CD4-positive, alpha-beta T cell (primary cell): ENCODE data around the gene ZNF487. TPM values are rescaled to one million over a fixed set of nuclear protein-coding genes. Genes with fewer than 3 reads are reported as not detected.

Experiments used
- ATAC-seq: fragments of 200-7000 bp; cut with Tn5 transposase; one replicate; pipeline ENCODE4 v1.10.0; 2022; ENCODE audit warnings: mild to moderate bottlenecking; ENCODE audit not compliant: poor library complexity
- CTCF ChIA-PET: fragments of 350-600 bp; sonication (Branson Sonifier 250); formaldehyde crosslinking; loops from one replicate; lab custom pipeline; 2021; ENCODE audit warnings: antibody characterized with exemption, inconsistent platforms; lab: Charles Lee
- POLR2A ChIA-PET: fragments of 350-600 bp; sonication (Branson Sonifier 250); formaldehyde crosslinking; loops from one replicate; lab custom pipeline; 2021; ENCODE audit warnings: antibody characterized with exemption, inconsistent platforms; lab: Charles Lee
- DNase-seq, 14 experiments: peaks; one replicate each; pipeline ENCODE4 v3.0.0-alpha.2; 2013 to 2020; ENCODE audit warnings: mixed read lengths in 2 of 14
- H3K27ac ChIP-seq, 2 donors: one replicate each; pipeline versions ENCODE4 v1.5.1 to v1.7.0; 2013; ENCODE audit warnings: low read length in 2 of 2, low read depth in 1 of 2, mild to moderate bottlenecking in 1 of 2
- H3K27me3 ChIP-seq, 2 experiments: 1 replicate in 1 of 2; 2 replicates in 1 of 2; pipeline versions ENCODE4 v1.6.1 to v1.7.0; 2013; ENCODE audit warnings: low read length in 2 of 2, control low read depth in 1 of 2, mild to moderate bottlenecking in 1 of 2, moderate library complexity in 1 of 2; ENCODE audit not compliant: insufficient read depth in 2 of 2, control insufficient read depth in 1 of 2
- H3K36me3 ChIP-seq: one replicate; pipeline ENCODE4 v1.6.1; 2013; ENCODE audit warnings: low read length, control low read depth; ENCODE audit not compliant: insufficient read depth
- H3K4me1 ChIP-seq: one replicate; pipeline ENCODE4 v1.6.1; 2013; ENCODE audit warnings: low read length, control low read depth; ENCODE audit not compliant: insufficient read depth
- H3K4me3 ChIP-seq: one replicate; pipeline ENCODE4 v1.5.1; 2013; ENCODE audit warnings: mild to moderate bottlenecking, low read length, moderate library complexity
- H3K9me3 ChIP-seq, 2 experiments: 1 replicate in 1 of 2; 2 replicates in 1 of 2; pipeline versions ENCODE4 v1.6.1 to v1.7.0; 2013; ENCODE audit warnings: low read length in 2 of 2, mild to moderate bottlenecking in 2 of 2, control low read depth in 1 of 2, moderate library complexity in 1 of 2; ENCODE audit not compliant: control insufficient read depth in 1 of 2, insufficient read depth in 1 of 2
- H3K27ac Mint-ChIP-seq: one replicate; pipeline ENCODE4 v1.8.0; 2020; ENCODE audit warnings: mixed read lengths
- H3K27me3 Mint-ChIP-seq: one replicate; pipeline ENCODE4 v1.8.0; 2021; ENCODE audit warnings: mixed read lengths
- H3K36me3 Mint-ChIP-seq: one replicate; pipeline ENCODE4 v1.8.0; 2021; ENCODE audit warnings: low read depth, mixed read lengths
- H3K4me1 Mint-ChIP-seq: one replicate; pipeline ENCODE4 v1.8.0; 2021; ENCODE audit warnings: low read depth, mixed read lengths
- H3K4me3 Mint-ChIP-seq: one replicate; pipeline ENCODE4 v1.8.0; 2020; ENCODE audit warnings: mild to moderate bottlenecking, mixed read lengths
- H3K9me3 Mint-ChIP-seq: one replicate; pipeline ENCODE4 v1.8.0; 2020; ENCODE audit warnings: mixed read lengths
- intact Hi-C, 2 experiments: fragments of 100-400 bp; cut with DNase I in 1 of 2; cut with micrococcal nuclease in 1 of 2; formaldehyde crosslinking; loops; one replicate each; pipeline versions ENCODE4 v1.15.1 to v1.9.0; 2023 to 2025; cut with DNase I, micrococcal nuclease
- total RNA-seq, 174 experiments: library from RNA in 2 of 174; stranded (reverse) in 2 of 174; gene quantifications; one replicate each; pipeline ENCODE4 v1.2.3 and lab custom pipeline; 2021 to 2026
- TF ChIP-seq, protein P1 (sequence below): fragments of 200-600 bp; IDR thresholded peaks from one replicate; pipeline ENCODE4 v1.8.0; 2022; ENCODE audit warnings: antibody characterized with exemption, mild to moderate bottlenecking

Gene ZNF487
- total RNA-seq, 2 experiments from 2014 or later, result 7.5 to 8.5 TPM

GRCh38 chr10:43390333-43390732 lies 46.6 kb upstream of the ZNF487 start:
- no peak overlapping the region for H3K4me3 ChIP-seq
- Mint-ChIP-seq H3K27ac (peak overlapping the region; percentile 82), H3K36me3 (peaks cover 97% of the 10 kb centered on the region), H3K4me3 (no peak overlapping the region), H3K4me1 (peaks cover 77% of the 10 kb centered on the region), H3K27me3 (no peaks in the 10 kb centered on the region), H3K9me3 (no peaks in the 10 kb centered on the region)
- no peak overlapping the region for H3K27ac ChIP-seq
- H3K4me1 ChIP-seq, result peaks cover 64% of the 10 kb centered on the region
- no peak for DNase-seq
- TF ChIP-seq, protein P1, sequence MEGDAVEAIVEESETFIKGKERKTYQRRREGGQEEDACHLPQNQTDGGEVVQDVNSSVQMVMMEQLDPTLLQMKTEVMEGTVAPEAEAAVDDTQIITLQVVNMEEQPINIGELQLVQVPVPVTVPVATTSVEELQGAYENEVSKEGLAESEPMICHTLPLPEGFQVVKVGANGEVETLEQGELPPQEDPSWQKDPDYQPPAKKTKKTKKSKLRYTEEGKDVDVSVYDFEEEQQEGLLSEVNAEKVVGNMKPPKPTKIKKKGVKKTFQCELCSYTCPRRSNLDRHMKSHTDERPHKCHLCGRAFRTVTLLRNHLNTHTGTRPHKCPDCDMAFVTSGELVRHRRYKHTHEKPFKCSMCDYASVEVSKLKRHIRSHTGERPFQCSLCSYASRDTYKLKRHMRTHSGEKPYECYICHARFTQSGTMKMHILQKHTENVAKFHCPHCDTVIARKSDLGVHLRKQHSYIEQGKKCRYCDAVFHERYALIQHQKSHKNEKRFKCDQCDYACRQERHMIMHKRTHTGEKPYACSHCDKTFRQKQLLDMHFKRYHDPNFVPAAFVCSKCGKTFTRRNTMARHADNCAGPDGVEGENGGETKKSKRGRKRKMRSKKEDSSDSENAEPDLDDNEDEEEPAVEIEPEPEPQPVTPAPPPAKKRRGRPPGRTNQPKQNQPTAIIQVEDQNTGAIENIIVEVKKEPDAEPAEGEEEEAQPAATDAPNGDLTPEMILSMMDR, result no peak
- intact Hi-C loops, result loop anchor here (1.0 to 10.0 kb wide), 3 partner anchors 72 to 184 kb away; partner anchors contain the start of gene ZNF239 (in 1 of the 2)
- no peak for ATAC-seq
- POLR2A ChIA-PET, result interaction anchor here (0.6 to 0.8 kb wide), 2 partner anchors 19 to 30 kb away, joined by 3 read pairs; partner anchors contain the start of gene HNRNPF
- H3K36me3 ChIP-seq, result peaks cover 97% of the 10 kb centered on the region
- no peaks in the 10 kb centered on the region for H3K27me3 ChIP-seq
- CTCF ChIA-PET, result interaction anchor here (0.5 to 1.6 kb wide), 9 partner anchors 17 to 607 kb away, joined by 3 to 11 read pairs (median 4); partner anchors contain the start of gene ZNF487
- no peaks in the 10 kb centered on the region for H3K9me3 ChIP-seq

- Histone ChIP-seq H3K27ac (no peak overlapping the region), H3K9me3 (no peaks in the 10 kb centered on the region), H3K36me3 (peaks cover 96% of the 10 kb centered on the region), H3K4me1 (peaks cover 68% of the 10 kb centered on the region), H3K4me3 (no peak overlapping the region), H3K27me3 (no peaks in the 10 kb centered on the region)
- TF ChIP-seq, protein P1, result peak; percentile 26
- peak; percentile 69 for ATAC-seq
- no peaks in the 10 kb centered on the region for H3K9me3 Mint-ChIP-seq
- intact Hi-C loops, result loop anchor here (1.0 to 10.0 kb wide), 3 partner anchors 72 to 184 kb away; partner anchors contain the start of gene ZNF239 (in 1 of the 2)
- H3K4me3 Mint-ChIP-seq, result no peak overlapping the region
- CTCF ChIA-PET, result interaction anchor here (0.5 to 1.6 kb wide), 9 partner anchors 17 to 607 kb away, joined by 3 to 11 read pairs (median 4); partner anchors contain the start of gene ZNF487
- POLR2A ChIA-PET, result interaction anchor here (0.8 to 1.1 kb wide), 2 partner anchors 12 to 18 kb away, joined by 3 read pairs; partner anchors contain the start of gene HNRNPF
- peaks cover 81% of the 10 kb centered on the region for H3K4me1 Mint-ChIP-seq
- H3K36me3 Mint-ChIP-seq, result peaks cover 97% of the 10 kb centered on the region
- H3K27me3 Mint-ChIP-seq, result no peaks in the 10 kb centered on the region
- peak in 9 of 14 experiments; percentile 12 to 73 (median 28) for DNase-seq
- H3K27ac Mint-ChIP-seq, result peak overlapping the region; percentile 82
Measured at GRCh38 chr10:43390759-43391158, 46.2 kb upstream of the ZNF487 start.

GRCh38 chr10:43391496-43391895 lies 45.4 kb upstream of the ZNF487 start:
- peaks cover 75% of the 10 kb centered on the region for H3K4me1 ChIP-seq
- Mint-ChIP-seq H3K27ac (peak overlapping the region; percentile 82), H3K27me3 (no peaks in the 10 kb centered on the region), H3K36me3 (peaks cover 97% of the 10 kb centered on the region), H3K4me1 (peaks cover 84% of the 10 kb centered on the region), H3K4me3 (no peak overlapping the region), H3K9me3 (no peaks in the 10 kb centered on the region)
- CTCF ChIA-PET, result no interaction called here
- POLR2A ChIA-PET, result interaction anchor here (1.1 kb wide), 1 partner anchor 11 kb away, joined by 3 read pairs; no protein-coding TSS in a partner anchor
- H3K4me3 ChIP-seq, result no peak overlapping the region
- peaks cover 95% of the 10 kb centered on the region for H3K36me3 ChIP-seq
- intact Hi-C loops, result loop anchor here (2.0 to 10.0 kb wide), 2 partner anchors 71 to 183 kb away; partner anchors contain the start of gene ZNF239 (in 1 of the 2)
- TF ChIP-seq, protein P1, result no peak
- no peak overlapping the region for H3K27ac ChIP-seq
- no peaks in the 10 kb centered on the region for H3K9me3 ChIP-seq
- H3K27me3 ChIP-seq, result no peaks in the 10 kb centered on the region
- DNase-seq (no peak), ATAC-seq (no peak)
